SU-DHL-6 (cell line): Measurements from ENCODE around the gene ARPC1A.

Experiments
- CTCF ChIP-seq: fragments of 200-600 bp; sonication (generic); IDR thresholded peaks from one replicate; pipeline ENCODE4 v1.5.1; 2017; ENCODE audit warnings: antibody characterized with exemption, mild to moderate bottlenecking, low read length, moderate library complexity; ENCODE audit not compliant: insufficient read depth, poor library complexity, severe bottlenecking
- EZH2phosphoT487 ChIP-seq: fragments of 200-600 bp; sonication (generic), shearing (Covaris generic); conservative IDR thresholded peaks from 2 replicates; pipeline ENCODE4 v1.6.1; 2018; ENCODE audit warnings: mild to moderate bottlenecking, antibody characterized with exemption, low read length, moderate library complexity, mixed read lengths

DNA sequence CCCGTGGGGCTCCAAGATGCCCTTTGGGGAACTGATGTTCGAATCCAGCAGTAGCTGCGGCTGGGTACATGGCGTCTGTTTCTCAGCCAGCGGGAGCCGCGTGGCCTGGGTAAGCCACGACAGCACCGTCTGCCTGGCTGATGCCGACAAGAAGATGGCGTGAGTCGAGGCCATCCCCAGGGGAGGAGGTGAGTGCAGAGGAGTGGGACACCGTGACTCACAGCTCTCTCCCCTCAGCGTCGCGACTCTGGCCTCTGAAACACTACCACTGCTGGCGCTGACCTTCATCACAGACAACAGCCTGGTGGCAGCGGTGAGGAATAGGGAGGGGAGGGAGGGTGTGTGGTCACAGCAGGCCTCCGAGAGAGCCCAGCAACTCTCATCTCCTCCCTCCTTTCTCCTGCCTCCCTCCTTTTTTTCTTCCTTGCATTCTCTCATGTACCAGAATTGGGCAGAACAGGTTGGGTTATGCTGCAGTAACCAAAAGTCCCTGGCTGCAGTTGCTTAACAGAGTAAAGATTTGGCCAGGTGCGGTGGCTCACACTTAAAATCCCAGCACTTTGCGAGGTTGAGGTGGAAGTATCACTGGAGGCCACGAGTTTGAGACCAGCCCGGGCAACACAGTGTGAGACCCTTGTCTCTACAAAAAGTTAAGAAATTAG, 65.4 kb downstream of the ARPC1A start:
- TF ChIP-seq CTCF (no peak), EZH2phosphoT487 (no peak)
